T-helper 22 cell (primary cell): ENCODE measurements around the gene FTSJ3.
"Not testable (repeated sequence)": the region's sequence is repeated elsewhere in the genome, so short reads cannot be mapped to it uniquely, and the experiment has no call there.

Experiments
- DNase-seq: peaks from one replicate; pipeline ENCODE4 v3.0.0-alpha.2; 2020; ENCODE audit warnings: low read depth

FTSJ3 gene

GRCh38 chr17:63826468-63827001, 928 bp downstream of the FTSJ3 start:
- no peak for DNase-seq

DNA sequence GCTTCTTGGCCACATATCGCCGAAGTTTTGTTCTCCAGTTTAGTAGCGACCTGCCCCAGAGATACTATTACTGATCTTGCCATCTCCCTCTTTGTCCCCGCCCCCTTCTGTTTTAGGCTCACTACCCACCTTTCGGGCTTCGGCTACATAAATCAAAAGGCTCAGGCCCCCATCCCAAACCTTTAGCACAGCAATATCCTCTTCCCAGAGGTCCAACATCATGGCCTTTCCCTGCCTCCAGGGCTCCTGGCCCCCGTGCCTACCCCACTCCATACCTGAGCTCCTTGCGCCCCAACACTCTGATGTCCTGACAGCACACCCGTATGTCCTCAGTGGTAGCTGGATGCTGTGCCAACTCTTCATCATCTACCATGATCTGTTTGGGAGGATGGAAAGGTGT, 3.1 kb downstream of the FTSJ3 start:
- no peak for DNase-seq

DNA sequence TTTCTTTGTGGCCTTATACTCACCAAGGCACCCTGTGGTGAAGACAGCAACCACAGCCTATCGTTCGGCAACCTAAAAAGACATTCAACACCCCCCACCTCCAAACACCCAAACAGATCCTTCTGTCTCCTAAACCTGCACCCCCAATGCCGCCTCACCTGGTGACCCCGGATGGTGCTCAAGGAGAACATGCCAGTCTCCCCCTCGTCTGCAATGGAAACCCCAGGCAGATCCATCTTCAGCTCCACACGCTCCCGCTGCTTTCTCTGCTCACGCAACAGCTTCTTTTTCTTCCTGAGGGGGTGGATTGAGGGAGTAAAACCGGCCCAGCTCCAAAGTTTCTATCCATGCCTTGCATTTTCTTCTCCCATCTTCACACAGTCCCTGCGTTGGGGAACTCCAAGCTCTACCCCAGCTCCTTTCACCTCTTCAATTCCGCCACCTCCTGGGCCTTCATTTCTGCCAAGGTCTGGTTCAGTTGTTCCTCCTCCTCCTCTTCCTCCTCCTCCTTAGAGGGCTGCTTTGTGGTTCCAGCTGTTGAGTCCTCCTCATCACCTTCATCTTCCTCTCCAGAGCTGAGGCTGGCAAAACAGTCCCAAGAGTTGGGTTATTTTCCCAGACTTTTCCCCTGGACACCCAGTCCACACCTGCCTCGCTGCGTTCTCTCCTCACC, 3.7 kb downstream of the FTSJ3 start:
- no peak for DNase-seq

DNA sequence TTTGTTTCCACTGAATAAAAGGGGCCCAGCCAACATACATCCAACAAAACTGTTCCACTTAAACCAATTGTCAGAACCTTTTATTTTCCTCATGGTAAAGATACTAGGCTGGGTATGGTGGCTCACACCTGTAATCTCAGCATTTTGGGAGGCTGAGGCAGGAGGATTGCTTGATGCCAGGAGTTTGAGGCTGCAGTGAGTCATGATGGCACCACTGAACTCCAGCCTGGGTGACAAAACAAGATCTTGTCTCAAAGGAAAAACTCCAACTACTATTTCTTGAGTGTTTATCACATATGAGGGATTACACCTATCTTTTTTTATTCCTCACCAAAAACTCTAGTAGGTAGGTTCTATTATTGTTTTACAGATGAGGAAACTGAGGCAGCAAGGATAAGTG, 4.9 kb downstream of the FTSJ3 start:
- no peak for DNase-seq

GRCh38 chr17:63821804-63822203, 5.7 kb downstream of the FTSJ3 start:
- DNase-seq: no peak

DNA sequence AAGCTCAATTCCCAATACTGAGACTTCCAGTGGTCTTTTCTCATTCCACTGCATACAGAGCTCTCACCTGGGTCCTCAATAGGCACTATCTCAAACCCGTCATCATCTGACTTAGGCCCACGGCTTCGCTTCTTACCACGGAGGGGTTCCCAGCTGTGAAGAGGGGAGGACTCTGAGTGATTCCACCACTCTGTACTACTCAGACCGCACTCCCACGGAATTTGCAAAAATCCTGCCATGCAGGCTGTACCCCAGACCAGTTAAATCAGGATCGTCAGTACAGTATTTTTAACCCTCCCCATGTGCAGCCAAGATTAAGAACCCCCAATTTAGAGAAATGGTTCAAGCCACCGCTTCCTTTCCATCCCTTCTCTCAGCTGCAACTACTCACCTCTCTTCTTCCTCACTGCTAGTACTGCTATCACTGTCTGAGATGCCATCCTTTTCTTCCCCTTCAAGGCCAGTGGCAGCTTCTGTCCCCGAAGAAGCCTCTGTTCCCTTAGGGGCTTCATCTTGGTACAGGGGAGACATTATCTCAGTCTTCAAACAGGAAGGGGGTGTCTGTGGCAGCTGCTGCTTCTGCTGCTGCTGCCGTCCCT, 6.4 kb downstream of the FTSJ3 start:
- DNase-seq: no peak

DNA sequence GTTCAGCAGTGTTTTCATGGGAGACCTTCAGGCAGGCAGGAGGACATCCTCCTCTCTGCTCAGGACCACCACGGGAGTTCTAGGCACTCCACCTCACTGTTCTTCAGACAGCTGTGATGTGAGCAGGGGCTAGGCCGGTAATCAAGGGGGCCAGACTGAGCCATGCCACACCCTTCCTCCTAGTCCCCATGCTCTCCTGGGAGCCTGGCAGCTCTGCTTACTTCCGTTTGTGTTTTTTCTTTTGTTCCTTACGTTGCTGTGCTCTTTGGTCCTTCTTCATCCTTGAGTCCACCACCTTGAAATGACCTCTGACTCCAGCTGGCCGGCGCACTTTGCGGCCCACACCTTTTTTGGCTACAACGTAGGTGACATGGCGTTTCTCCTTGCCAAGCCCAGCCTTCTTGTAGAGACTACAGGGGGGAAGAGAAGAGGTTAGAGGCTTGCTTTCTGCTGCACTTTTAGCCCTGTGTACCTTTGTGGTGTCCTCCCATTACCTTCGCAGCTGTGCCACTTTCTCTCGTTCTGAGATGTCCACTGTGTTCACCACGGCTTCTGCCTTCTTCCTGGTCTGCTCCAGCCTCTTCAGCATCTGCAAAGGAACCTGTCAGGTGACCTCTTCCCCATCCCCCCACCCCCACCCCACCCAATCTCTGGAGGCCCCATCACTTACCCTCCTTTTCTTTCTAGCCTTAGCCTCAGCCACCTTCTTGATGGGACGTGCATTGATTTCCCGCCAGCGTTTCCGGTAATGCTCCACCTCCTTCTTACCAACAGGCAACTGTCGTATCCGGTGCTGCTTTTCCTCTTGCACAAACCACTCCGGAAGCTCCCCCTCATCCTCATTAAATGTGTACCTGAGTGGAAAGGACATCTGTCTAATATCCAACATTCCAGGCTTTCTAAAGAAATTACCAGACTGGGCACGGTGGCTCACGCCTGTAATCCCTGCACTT, 7.6 kb downstream of the FTSJ3 start:
- DNase-seq: no peak

- no peak for DNase-seq
Measured at GRCh38 chr17:63819131-63819530, 8.3 kb downstream of the FTSJ3 start.

- DNase-seq: no peak
Measured at GRCh38 chr17:63817736-63818385, 9.6 kb downstream of the FTSJ3 start.

DNA sequence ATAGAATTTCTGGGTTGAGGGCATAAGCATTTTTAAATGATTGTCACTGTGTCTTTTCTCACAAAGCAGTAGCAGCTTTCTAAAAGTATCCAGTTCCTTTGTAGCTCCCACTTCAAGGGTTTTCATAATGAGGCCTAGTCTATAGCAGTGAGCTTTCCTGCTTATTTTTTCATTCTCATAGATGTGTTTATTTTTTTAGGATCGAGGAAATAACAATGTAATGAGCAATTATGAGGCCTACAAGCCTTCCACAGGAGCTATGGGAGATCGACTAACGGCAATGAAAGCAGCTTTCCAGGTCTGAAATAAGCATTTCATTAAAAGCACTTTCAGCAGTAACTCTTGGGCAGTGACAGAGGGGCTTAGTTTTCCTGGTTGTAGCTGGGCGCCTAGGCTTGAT, 10.8 kb downstream of the FTSJ3 start:
- no peak for DNase-seq

DNA sequence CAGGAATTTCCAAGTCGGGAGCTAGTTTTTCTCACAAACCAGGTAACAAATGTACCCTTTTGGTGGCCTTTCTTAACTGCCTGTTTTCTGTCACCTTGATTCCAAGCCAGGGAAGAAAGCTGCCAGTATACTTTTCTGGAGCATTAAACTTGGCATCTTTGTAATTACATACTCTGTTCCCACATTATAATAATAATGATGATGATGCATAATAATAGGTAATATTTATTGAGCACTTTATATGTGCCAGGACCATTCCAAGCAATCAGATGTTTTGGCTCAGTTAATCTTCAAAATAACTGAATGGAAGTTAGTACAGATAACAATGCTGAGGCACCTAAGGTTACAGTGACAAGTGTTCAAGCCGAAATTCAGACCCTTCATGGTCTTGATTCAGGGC, 11.3 kb downstream of the FTSJ3 start:
- no peak for DNase-seq

GRCh38 chr17:63809970-63810369, 17.5 kb downstream of the FTSJ3 start:
- DNase-seq: no peak

GRCh38 chr17:63805591-63805990, 21.9 kb downstream of the FTSJ3 start:
- no peak for DNase-seq

GRCh38 chr17:63804328-63804727, 23.1 kb downstream of the FTSJ3 start:
- no peak for DNase-seq

- DNase-seq: no peak
Measured at GRCh38 chr17:63800783-63801182, 26.7 kb downstream of the FTSJ3 start.

GRCh38 chr17:63798572-63799106, 28.8 kb downstream of the FTSJ3 start:
- no peak for DNase-seq

GRCh38 chr17:63796375-63796774, 31.1 kb downstream of the FTSJ3 start:
- DNase-seq: not testable (repeated sequence)

DNA sequence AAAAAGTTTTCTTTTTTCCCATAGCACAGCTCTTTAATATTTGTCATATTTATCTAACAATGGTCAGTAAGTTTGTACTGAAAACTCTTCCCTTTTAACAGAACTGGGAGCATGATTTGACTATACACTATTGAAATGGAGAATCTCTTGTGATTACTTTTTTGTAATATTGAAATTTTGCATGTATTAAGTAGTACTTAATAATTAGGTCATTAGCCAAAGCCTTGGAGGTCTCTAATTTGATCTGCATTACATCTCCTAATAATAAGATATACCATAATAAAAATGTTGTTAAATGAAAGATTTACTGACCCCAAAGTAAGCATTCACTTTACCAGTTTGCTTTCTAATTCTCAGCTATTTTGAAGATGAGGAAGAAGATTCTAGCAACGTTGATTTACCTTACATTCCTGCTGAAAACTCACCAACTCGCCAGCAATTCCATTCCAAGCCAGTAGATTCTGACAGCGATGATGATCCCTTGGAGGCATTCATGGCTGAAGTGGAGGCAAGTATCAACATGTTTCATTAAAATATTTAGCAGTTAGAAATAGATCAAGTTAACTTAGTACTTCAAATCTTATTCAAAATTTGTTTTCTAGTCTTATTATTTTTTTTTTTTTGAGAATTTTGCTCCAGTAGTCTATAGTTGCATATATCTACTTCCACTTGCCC, 35.3 kb downstream of the FTSJ3 start:
- no peak for DNase-seq

- DNase-seq: no peak
Measured at GRCh38 chr17:63790057-63790456, 37.4 kb downstream of the FTSJ3 start.

GRCh38 chr17:63786971-63787711, 40.3 kb downstream of the FTSJ3 start:
- DNase-seq: no peak

DNA sequence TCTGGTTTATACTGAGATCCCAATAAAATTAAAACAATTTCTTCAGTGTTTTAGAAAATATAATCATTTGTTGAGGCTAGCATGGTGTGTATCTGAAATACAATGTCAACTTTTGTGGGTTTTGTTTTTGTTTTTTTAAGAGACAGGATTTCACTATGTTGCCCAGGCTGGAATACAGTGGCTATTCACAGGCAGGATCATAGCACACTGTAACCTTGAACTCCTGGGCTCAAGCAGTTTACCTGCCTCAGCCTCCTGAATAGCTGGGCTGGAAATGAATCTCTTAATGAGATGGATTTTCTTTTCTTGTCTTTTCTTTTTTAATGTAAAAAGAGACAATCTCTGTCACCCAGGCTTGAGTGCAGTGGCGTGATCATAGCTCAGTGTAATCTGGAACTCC, 41.3 kb downstream of the FTSJ3 start:
- DNase-seq: no peak
